ENCODE results near the gene HOXA6. TPM values are rescaled to one million over a fixed set of nuclear protein-coding genes. Genes with fewer than 3 reads are reported as not detected.

The HOXA6 gene
- total RNA-seq, 1 experiment from 2014 or later = 12.7 TPM

DNA sequence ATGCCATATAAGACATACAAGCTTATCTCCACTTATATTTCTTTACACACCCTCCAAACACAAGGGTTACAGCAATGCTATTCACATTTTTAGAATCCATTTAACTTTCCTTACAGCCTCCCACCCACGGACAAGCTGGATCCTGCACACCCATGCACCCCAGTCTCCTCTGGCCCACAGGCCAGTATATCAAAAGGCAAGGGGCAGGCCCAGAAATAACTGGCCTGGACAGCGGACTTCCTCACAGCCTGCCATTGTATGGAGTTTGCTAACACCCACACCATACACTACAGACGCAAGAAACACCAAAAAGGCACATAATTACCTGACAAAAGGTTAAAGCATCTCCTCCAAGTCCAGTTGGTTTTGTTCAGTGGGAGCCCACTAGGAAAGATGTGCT is 29.0 kb downstream of the HOXA6 start:
- H3K9me2 ChIP-seq (ENCODE audit: insufficient read depth) = no peaks in the 10 kb centered on the region
- ATAC-seq = no peak
- H3K4me3 ChIP-seq (replicated peaks in 1 of 2; ENCODE audit: low read depth in 1 of 2, low read length in 2 of 2) = no peak overlapping the region
- no TSS peak for BruUV-seq (replicated peaks)
- H3K79me2 ChIP-seq (ENCODE audit: insufficient read depth, low read length) = no peaks in the 10 kb centered on the region
- no peak for TF ChIP-seq EZH2 (IDR thresholded peaks at IDR 0.05)
- TF ChIP-seq, protein P1, sequence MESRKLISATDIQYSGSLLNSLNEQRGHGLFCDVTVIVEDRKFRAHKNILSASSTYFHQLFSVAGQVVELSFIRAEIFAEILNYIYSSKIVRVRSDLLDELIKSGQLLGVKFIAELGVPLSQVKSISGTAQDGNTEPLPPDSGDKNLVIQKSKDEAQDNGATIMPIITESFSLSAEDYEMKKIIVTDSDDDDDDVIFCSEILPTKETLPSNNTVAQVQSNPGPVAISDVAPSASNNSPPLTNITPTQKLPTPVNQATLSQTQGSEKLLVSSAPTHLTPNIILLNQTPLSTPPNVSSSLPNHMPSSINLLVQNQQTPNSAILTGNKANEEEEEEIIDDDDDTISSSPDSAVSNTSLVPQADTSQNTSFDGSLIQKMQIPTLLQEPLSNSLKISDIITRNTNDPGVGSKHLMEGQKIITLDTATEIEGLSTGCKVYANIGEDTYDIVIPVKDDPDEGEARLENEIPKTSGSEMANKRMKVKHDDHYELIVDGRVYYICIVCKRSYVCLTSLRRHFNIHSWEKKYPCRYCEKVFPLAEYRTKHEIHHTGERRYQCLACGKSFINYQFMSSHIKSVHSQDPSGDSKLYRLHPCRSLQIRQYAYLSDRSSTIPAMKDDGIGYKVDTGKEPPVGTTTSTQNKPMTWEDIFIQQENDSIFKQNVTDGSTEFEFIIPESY (IDR thresholded peaks at IDR 0.05; ENCODE audit: extremely low read depth, insufficient replicate concordance, low read length) = no peak
- no peak for TF ChIP-seq SP1 (IDR thresholded peaks at IDR 0.05; ENCODE audit: low read depth)
- no peak for TF ChIP-seq SIN3A (IDR thresholded peaks at IDR 0.05; ENCODE audit: low read depth)
- no peak for TF ChIP-seq CEBPB (IDR thresholded peaks at IDR 0.05; ENCODE audit: low read depth)
- no peak for TF ChIP-seq ATF3 (IDR thresholded peaks at IDR 0.05)
- TF ChIP-seq FOSL1 (IDR thresholded peaks at IDR 0.05; ENCODE audit: low read depth) = no peak
- peaks cover 16% of the 10 kb centered on the region; the same call in 1 of the 2 replicates for H3K27me3 ChIP-seq (ENCODE audit: insufficient read depth, low read length)
- peaks cover 48 to 77% of the 10 kb centered on the region in 2 experiments for H3K4me1 ChIP-seq (ENCODE audit: control insufficient read depth in 1 of 2, insufficient read depth in 2 of 2, low read length in 2 of 2)
- DNase-seq (ENCODE audit: low read depth, low spot score) = no peak
- intact Hi-C loops (cut with micrococcal nuclease) = no loop called here
- no peak overlapping the region for H3K4me2 ChIP-seq (ENCODE audit: low read length)
- H4K20me1 ChIP-seq (ENCODE audit: insufficient read depth) = no peaks in the 10 kb centered on the region
- ChIA-PET RAD21 (ENCODE audit: low non-redundant PET in 1 of 2, low total read pairs in 2 of 2, uncharacterized antibody in 2 of 2, unreplicated experiment in 2 of 2) (no interaction called here), POLR2A (no interaction called here), CTCF (no interaction called here)
- no peak overlapping the region for H3K9ac ChIP-seq (ENCODE audit: low read length)
- no peaks in the 10 kb centered on the region for H3K9me3 ChIP-seq (ENCODE audit: control insufficient read depth in 1 of 2, insufficient read depth in 1 of 2, low read depth in 1 of 2, low read length in 2 of 2)
- no peaks in the 10 kb centered on the region for H3K36me3 ChIP-seq (ENCODE audit: control insufficient read depth in 1 of 2, insufficient read depth in 2 of 2, low read length in 2 of 2)
- H3K27ac ChIP-seq (ENCODE audit: low read depth, low read length) = no peak overlapping the region
- no peak overlapping the region for H2AFZ ChIP-seq (ENCODE audit: low read depth, low read length, poor library complexity, severe bottlenecking)

DNA sequence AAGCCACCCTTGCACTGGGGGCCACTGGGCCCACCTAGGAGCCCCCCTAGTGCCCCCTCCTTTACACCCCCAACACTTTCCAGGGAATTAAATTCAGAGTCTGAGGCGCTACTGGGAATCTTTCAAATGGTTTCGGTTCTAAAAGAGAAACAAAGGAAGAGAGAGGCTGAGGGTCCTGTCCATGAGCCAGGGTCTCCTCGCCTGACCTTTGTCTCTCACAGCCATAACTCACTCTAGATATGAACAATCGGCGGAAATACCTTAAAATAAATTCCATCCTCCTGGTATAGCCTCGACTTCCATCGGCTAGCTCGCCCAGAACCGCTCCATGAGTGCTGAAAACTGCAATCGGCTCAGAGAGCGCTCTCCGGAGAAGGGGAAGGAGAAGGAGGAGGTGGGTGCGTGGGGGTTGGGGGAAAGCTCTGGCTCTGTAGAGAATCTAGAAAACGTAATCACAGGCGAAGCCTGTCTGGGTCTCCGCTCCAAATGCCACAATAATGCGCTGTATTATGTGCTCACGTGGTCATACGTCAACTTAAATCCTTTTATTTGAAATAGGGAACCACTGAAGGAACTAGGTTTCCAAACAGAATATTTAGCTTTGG is 29.6 kb downstream of the HOXA6 start:
- intact Hi-C loops (cut with micrococcal nuclease) = no loop called here
- H3K9me3 ChIP-seq (ENCODE audit: control insufficient read depth in 1 of 2, insufficient read depth in 1 of 2, low read depth in 1 of 2, low read length in 2 of 2) = no peaks in the 10 kb centered on the region
- RAD21 ChIA-PET (ENCODE audit: low non-redundant PET in 1 of 2, low total read pairs in 2 of 2, uncharacterized antibody in 2 of 2, unreplicated experiment in 2 of 2) = no interaction called here
- DNase-seq (ENCODE audit: low read depth, low spot score) = no peak
- peaks cover 4% of the 10 kb centered on the region; the same call in 1 of the 2 replicates for H3K79me2 ChIP-seq (ENCODE audit: insufficient read depth, low read length)
- POLR2A ChIA-PET = no interaction called here
- no TSS peak for BruUV-seq (replicated peaks)
- no peaks in the 10 kb centered on the region for H3K36me3 ChIP-seq (ENCODE audit: control insufficient read depth in 1 of 2, insufficient read depth in 2 of 2, low read length in 2 of 2)
- no peak overlapping the region for H3K27ac ChIP-seq (ENCODE audit: low read depth, low read length)
- no peak overlapping the region for H3K4me3 ChIP-seq (replicated peaks in 1 of 2; ENCODE audit: low read depth in 1 of 2, low read length in 2 of 2)
- CTCF ChIA-PET = no interaction called here
- no peak overlapping the region for H3K9ac ChIP-seq (ENCODE audit: low read length)
- no peak for ATAC-seq
- H4K20me1 ChIP-seq (ENCODE audit: insufficient read depth) = no peaks in the 10 kb centered on the region
- H3K9me2 ChIP-seq (ENCODE audit: insufficient read depth) = no peaks in the 10 kb centered on the region
- H3K27me3 ChIP-seq (ENCODE audit: insufficient read depth, low read length) = peaks cover 12% of the 10 kb centered on the region; the same call in 1 of the 2 replicates
- H3K4me2 ChIP-seq (ENCODE audit: low read length) = no peak overlapping the region
- H2AFZ ChIP-seq (ENCODE audit: low read depth, low read length, poor library complexity, severe bottlenecking) = no peak overlapping the region
- peaks cover 44 to 74% of the 10 kb centered on the region in 2 experiments for H3K4me1 ChIP-seq (ENCODE audit: control insufficient read depth in 1 of 2, insufficient read depth in 2 of 2, low read length in 2 of 2)
- TF ChIP-seq ELF1 (IDR thresholded peaks at IDR 0.05; ENCODE audit: borderline replicate concordance, low read depth) (no peak), SRF (IDR thresholded peaks at IDR 0.05; ENCODE audit: low read depth) (no peak), MAX (IDR thresholded peaks at IDR 0.05) (no peak), EGR1 (IDR thresholded peaks at IDR 0.05; ENCODE audit: low read depth) (no peak)
- TF ChIP-seq, protein P2, sequence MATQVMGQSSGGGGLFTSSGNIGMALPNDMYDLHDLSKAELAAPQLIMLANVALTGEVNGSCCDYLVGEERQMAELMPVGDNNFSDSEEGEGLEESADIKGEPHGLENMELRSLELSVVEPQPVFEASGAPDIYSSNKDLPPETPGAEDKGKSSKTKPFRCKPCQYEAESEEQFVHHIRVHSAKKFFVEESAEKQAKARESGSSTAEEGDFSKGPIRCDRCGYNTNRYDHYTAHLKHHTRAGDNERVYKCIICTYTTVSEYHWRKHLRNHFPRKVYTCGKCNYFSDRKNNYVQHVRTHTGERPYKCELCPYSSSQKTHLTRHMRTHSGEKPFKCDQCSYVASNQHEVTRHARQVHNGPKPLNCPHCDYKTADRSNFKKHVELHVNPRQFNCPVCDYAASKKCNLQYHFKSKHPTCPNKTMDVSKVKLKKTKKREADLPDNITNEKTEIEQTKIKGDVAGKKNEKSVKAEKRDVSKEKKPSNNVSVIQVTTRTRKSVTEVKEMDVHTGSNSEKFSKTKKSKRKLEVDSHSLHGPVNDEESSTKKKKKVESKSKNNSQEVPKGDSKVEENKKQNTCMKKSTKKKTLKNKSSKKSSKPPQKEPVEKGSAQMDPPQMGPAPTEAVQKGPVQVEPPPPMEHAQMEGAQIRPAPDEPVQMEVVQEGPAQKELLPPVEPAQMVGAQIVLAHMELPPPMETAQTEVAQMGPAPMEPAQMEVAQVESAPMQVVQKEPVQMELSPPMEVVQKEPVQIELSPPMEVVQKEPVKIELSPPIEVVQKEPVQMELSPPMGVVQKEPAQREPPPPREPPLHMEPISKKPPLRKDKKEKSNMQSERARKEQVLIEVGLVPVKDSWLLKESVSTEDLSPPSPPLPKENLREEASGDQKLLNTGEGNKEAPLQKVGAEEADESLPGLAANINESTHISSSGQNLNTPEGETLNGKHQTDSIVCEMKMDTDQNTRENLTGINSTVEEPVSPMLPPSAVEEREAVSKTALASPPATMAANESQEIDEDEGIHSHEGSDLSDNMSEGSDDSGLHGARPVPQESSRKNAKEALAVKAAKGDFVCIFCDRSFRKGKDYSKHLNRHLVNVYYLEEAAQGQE (IDR thresholded peaks at IDR 0.05; ENCODE audit: low read depth) = no peak
- TF ChIP-seq, protein P1 (IDR thresholded peaks at IDR 0.05; ENCODE audit: extremely low read depth, insufficient replicate concordance, low read length) = no peak

Data from HCT116 (cell line).